ENCODE results near the gene GLRX.

GRCh38 chr5:95853490-95853889 is 31.0 kb upstream of the GLRX start:
- TF ChIP-seq, protein P1, sequence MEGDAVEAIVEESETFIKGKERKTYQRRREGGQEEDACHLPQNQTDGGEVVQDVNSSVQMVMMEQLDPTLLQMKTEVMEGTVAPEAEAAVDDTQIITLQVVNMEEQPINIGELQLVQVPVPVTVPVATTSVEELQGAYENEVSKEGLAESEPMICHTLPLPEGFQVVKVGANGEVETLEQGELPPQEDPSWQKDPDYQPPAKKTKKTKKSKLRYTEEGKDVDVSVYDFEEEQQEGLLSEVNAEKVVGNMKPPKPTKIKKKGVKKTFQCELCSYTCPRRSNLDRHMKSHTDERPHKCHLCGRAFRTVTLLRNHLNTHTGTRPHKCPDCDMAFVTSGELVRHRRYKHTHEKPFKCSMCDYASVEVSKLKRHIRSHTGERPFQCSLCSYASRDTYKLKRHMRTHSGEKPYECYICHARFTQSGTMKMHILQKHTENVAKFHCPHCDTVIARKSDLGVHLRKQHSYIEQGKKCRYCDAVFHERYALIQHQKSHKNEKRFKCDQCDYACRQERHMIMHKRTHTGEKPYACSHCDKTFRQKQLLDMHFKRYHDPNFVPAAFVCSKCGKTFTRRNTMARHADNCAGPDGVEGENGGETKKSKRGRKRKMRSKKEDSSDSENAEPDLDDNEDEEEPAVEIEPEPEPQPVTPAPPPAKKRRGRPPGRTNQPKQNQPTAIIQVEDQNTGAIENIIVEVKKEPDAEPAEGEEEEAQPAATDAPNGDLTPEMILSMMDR (IDR thresholded peaks at IDR 0.05; ENCODE audit: insufficient read depth, low read length, poor library complexity, severe bottlenecking): no peak
- TF ChIP-seq EZH2phosphoT487 (conservative IDR thresholded peaks at IDR 0.05; ENCODE audit: low read length): no peak
